Fibroblast of skin of back (primary cell): ENCODE measurements around the gene MCM9.
A peak's percentile ranks its signal among the peaks of the same experiment; 100 is the strongest.
"Not testable (repeated sequence)": the region's sequence is repeated elsewhere in the genome, so short reads cannot be mapped to it uniquely, and the experiment has no call there.

Experiments used
- DNase-seq: peaks from one replicate; pipeline ENCODE4 v3.0.0-alpha.2; 2013

The MCM9 gene

DNA sequence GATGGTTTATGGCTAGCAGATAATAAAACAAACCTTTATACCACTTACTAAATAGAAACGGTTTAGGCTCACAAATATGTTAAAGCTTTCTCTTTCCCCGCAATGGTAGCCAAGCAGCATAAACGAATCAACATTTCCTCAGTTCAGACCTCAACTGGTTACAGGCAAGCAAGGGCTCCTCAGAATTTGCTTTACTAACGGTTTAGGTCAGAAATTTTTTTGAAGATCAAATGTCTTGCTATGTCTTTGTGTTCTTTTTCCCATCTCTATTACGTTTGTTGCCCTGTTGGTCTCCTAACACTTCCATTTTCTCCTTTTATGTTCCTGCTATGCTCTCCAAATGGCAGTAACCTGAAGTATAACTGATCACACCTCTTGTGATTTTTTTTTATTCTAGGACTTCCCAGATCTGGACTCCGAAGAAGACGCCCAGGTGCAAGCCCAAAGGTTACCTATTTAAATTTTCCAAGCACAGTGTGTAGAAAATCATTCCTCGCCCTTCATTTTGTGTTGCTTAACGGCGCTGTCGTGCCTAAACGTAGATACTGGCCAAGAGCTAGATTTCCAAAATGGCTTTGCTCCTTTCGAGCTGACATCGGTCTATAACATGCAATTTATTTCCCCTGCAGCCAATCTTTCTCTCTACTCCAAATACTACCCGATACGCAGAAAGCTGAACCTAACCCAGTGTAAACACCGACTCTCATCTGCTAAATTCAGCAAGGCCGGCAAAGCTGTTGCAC lies 41.7 kb downstream of the MCM9 start:
- DNase-seq, result peak; percentile 59

DNA sequence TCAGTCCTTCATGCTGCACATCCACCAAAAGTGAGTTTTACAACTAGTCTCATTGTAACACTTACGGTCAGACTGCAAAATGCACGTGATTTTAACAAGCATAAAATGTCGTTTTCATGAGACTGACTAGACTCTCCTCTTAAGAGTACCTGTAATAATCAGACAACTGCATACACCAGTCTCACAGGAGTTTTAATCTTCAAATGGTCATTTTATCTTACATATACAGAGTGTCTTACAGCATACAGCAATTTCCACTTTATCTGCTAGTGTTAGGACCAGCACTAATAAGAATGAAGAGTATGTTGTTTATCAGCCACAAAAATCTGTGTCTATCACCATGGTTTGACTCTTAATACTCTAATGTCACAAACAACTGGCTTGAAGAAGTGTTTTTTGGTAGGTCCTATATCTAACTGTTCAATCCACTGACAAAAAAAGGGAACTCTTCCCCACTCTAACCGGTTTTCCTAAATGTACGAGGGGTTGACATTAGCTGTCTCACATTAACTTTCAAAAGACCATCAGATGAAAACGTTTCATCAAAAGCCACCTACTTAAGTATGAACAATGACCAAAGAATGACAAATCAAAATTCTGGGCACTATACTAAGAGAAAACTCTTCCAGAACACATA lies 42.5 kb downstream of the MCM9 start:
- DNase-seq, result peak; percentile 20

DNA sequence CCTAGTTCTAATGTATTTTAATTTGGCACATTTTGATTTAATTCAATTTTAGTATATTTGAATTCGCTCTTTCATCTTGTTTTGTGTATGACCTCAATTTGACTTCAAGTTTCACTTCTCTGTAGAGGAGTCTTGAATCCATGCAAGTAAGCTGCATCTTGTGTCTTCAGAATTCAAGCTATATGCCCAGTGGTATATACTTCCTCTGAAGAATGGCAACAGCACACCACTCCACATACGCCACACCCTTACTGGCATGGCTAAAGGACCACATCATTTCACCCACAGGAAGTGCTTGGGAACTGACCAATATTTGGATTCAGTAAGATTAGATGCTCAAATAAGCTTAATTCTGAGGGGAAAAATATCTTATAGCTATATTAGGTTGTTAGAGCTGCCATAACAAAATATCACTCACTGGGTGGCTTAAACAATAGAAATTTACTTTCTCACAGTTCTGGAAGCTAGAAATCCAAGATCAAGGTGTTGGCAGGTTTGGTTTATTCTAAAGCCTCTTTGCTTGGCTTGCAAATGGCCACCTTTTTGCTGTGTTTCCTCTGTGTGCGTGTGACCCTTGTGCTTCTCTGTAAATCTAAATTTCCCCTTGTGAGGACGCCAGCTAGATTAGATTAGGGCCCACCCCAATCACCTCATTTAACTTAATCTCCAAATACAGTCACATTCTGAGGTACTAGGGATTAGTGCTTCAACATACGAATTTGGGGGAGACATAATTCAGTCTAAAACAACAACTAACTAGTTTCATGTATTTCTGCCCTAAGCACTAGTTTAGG lies 43.8 kb downstream of the MCM9 start:
- peak; percentile 47 for DNase-seq

DNA sequence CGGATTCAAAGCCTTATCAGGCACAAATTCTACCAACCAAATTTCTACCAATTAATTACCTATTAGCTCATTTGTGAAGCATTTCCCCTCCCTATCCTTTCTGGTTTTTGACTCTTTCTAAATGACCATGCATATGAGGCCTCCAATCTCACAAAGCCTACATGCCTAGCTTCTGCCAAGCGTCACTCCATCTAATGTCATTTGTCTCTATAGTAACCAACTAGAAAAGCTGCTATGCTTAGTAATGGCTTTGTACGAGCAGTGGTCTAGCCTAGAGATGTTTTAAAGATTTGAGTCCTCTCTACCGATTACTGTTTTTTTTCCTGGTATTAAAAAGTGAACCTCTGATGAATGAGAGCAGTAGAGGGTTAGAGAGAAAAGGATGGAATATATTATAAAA lies 45.8 kb downstream of the MCM9 start:
- DNase-seq, result no peak

DNA sequence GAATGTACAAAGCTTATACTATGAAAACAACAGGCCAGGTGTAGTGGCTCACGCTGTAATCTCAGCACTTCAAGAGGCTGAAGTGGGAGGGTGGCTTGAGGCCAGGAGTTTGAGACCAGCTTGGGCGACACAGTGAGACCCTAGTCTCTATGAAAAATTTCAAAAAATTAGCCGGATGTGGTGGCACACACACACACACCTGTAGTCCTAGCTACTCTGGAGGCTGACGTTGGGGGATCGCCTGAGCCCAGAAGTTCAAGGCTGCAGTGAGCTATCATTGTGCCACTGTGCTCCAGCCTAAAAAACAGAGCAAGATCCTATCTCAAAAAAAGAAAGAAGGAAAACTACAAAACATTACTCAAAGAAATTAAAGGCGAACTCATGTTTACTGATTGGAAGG lies 48.3 kb downstream of the MCM9 start:
- DNase-seq, result no peak

DNA sequence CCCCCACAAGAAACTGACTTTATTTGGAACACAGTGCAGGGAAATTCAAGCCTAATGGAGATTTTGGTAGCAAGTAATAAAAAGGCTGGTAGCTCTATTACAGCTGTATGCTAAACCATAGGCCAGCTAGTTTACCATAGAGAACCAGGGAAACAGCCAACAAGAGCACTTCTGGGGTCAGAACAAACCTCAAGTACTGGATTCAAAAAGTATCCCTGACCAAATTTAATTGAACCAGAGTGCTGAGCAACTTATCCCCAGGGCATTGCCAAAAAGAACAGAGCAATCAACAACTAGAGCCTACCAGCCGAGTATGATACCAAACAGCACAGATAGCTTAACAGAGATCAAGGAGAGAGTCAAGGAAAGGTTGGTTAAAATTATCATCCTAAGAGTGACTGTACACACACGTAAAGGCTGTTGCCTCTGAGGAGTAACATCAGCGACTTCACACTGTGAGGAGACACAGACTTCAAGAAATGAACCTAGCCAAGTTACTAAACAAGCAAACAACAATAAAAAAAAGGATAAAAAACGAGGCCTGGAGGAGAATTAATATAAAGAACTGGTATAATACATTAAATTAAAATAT lies 52.5 kb downstream of the MCM9 start:
- DNase-seq, result no peak

DNA sequence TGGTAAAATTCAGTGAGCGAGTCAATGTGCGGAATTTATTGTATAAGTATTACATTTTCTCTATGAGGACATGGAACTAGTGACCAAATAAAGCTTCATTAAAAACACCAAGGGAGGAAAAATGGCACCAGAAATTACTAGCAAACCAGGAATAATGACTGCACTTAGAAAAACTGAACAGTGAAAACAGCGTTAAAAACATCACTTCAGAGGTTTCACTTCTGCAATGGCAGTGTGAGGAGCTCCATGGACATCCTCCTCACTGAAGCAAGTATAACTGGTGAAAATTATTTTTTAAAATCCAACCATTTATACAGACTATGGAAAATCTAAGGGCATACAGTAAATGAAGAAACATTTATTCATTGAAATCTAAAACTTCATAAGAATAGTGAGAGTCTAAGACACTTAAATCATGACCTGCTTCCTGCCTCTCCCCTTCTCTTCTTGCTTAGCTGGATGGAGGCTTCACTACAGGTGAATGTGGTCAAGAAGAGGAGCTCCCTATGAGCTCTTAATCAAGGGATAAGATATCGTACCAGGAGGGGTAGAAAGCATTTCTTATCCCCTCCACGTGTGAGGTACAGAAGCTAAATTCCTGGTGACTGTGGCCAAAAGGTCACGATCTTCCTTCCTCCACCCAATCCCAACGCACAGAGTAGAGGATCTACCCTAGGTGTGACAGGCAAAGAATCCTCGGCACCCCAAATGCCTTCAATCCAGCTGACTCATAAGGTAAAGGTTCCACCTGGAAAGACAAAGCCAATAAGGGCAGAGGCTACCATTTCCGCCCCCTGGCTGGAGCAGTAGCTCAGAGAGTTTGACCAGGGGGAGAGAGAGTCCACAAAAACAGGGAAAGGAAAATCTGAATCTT lies 53.3 kb downstream of the MCM9 start:
- no peak for DNase-seq

DNA sequence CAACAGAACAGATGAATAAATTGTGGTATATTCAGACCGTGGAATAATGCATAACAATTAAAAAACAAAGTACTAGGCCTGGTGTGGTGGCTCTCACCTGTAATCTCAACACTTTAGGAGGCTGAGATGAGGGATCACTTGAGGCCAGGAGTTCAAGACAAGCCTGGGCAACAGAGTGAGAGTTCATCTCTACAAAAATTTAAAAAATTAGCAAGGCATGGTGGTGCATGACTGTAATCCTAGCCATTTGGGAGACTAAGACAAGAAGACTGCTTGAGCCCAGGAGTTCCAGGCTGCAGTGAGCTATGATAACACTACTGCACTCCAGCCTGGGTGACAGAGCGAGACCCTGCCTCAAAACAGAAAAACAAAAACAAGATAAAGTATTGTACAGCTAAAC lies 57.2 kb downstream of the MCM9 start:
- DNase-seq, result no peak

DNA sequence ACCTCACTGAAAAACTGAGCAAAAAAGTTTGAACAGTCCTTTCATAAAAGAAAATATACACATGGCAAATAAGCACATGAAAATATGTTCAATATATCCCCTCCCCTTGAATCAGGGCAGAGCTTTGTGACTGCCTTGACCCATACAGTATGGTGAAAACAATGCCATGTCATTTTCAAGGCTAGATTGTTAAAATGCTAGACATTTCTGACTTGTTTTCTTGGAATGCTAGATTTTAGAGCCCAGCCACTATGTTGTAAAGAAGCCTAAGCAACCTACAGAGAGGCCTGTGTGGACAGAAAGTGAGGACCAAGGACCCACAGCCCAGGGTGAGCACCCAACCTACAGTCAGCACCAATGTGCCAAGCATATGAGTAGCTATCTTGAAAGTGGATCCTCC lies 58.1 kb downstream of the MCM9 start:
- peak; percentile 90 for DNase-seq

DNA sequence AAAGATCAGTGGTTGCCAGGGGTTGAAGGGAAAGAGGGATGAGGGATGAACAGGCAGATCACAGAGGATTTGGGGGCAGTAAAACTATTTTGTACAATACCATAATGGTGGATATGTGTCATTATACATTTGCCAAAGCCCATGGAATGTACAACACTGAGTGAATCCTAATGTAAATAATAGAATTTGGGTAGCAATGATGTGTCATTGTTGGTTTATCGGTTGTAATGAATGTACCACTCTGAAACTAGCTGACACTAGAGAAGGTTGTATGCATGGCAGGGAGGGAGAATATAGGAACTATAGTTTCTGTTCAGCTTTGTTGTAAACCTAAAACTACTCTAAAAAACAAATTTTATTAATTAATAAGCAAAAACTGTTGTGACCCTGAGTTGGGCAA lies 58.8 kb downstream of the MCM9 start:
- peak; percentile 88 for DNase-seq

DNA sequence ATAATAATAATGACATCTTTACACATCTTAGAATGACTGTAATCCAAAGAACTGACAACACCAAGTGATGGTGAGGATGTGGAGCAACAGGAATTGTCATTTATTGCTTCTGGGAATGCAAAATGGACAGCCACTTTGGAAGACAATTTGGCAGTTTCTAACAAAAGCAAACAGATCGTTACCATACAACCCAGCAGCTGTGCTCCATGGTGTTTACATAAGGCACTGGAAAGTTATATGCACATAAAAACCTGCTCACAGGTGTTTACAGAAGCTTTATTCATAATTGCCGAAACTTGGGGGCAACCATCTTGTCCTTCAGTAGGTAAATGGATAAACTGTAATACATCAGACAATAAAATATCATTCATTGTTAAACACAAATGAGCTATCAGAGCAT lies 59.3 kb downstream of the MCM9 start:
- no peak for DNase-seq

DNA sequence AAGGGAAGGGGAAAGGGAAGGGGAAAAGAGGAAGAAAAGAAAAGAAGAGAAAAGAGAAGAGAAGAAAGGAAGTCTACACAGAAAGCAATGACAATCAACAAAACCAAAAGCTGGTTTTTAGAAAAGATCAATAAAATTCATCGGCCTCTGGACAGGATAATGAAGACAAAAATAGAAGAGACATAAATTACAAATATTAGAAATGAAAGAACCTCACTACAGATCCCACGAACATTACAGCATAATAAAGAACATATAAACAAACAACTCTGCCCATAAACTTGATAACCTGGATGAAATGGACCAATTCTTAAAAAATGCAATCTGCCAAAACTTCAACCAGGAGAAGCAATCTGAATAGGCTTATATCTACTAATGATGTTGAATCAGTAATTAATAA lies 61.7 kb downstream of the MCM9 start:
- DNase-seq, result no peak

DNA sequence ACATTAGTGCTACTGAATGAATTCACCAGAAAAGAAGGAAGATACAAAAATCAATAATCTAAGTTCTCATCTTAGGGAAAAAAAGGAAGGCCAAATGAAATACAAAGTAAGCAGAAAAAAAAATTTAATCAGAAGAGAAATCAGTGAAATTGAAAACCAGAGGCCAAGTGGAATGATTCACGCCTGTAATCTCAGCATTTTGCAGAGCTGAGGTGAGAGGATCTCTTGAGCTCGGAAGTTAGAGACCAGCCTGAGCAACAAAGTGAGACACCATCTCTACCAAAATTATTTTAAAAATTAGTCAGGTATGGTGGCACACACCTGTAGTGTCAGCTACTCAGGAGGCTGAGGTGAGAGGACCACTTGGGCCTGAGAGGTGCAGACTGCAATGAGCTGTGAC lies 62.2 kb downstream of the MCM9 start:
- DNase-seq, result no peak

DNA sequence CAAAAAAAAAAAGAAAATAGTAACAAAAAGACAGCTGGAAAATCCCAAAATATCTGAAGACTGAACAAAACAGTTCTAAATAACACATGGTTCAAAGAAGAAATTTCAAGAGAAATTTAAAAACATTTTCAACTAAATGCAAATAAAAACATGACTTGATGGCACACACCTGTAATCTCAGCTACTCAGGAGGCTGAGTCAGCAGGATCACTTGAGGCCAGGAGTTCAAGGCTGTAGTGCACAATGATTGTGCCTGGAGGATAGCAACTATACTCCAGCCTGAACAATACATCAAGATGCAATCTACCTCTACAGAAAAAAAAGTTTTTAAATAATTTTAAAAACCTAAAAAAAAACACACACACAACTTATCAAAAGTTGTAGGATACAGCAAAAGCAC lies 62.6 kb downstream of the MCM9 start:
- DNase-seq, result no peak

DNA sequence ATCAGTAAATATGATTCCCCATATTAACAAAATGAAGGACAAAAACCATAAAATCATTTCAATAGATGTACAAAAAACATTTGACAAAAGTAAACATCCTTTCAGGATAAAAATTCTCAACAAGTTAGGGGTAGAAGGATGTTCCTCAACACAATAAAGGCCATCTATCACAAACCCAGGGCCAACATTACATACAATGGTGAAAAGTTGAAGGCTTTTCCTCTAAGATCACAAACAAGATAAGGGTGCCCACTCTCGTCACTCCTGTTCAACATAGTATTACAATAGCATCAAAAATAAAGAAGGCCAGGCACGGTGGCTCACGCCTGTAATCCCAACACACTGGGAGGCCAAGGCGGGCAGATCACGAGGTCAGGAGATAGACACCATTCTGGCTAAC lies 63.6 kb downstream of the MCM9 start:
- DNase-seq, result no peak

DNA sequence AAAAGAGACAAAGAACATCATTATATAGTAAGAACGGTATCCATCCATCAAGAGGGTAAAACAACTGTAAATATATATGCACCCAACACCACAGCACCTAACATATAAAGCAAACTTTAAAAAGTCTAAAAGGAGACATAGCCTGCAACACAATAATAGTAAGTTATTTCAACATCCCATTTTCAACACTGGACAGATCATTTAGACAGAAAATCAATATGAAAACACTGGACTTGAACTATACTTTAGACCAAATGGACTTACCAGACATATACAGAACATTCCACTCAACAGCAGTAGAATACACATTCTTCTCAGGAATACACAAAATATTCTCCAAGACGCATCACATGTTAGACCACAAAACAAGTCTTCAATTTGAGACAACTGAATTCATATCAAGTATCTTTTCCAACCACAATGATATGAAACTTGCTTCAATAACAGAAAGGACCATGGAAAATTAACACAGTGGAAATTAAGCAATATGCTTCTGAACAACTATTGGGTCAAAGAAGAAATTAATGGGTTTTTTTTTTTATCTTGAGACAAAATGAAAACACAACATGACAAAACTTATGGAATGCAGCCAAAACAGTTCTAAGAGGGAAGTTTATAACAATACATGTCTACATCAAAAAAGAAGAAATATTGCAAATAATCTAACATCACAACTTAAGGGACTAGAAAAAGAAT lies 64.9 kb downstream of the MCM9 start:
- peak; percentile 17 for DNase-seq

DNA sequence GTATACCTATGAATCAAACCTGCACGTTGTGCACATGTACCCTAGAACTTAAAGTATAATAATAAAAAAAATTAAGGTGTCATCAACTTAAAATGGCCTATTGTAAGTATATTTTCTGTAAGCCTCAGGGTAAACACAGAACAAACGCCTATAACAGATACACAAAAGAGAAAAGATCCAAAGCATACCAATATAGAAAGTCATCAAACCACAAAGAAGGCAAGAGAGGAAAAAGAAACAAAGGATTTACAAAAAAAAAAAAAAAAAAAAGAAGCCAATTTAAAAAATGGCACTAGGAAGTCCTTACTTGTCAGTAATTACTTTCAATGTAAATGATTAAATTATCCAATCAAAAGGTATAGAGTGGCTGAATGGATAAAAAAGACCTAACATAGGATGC lies 65.6 kb downstream of the MCM9 start:
- DNase-seq, result peak; percentile 69

DNA sequence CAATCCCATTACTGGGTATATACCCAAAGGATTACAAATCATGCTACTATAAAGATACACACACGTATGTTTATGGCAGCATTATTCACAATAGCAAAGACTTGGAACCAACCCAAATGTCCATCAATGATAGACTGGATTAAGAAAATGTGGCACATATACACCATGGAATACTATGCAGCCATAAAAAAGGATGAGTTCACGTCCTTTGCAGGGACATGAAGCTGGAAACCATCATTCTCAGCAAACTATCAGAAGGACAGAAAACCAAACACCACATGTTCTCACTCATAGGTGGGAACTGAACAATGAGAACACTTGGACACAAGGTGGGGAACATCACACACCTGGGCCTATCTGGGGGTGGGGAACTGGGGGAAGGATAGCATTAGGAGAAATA lies 66.1 kb downstream of the MCM9 start:
- DNase-seq, result not testable (repeated sequence)

DNA sequence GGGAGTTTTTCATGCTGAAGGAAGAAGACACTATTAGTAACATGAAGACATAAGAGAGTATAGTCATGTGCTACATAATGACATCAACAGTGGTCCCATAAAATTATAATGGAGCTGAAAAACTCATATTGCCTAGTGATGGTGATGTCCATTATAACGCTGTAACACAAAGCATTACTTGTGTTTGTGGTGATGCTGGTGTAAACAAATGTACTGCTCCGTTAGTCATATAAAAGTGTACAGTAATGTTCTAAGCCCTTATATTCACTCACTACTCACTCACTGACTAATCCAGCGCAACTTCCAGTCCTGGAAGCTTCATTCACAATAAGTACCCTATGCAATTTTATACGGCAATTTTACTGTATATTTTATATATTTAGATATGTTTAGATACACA lies 67.8 kb downstream of the MCM9 start:
- DNase-seq, result no peak

DNA sequence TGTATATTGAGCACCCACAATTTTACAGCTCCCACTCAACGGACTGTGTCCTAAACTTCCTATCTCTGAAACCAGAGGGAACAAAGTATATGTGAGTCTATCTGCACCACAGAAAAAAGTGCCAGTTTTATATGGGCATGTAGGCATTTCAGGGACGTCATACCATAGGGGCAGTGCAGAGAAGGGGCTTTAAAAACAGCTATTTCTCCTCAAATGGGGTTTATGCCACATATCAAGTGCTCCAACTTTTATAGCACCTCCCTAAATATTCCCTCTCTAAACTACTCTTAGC lies 69.9 kb downstream of the MCM9 start:
- DNase-seq, result no peak

DNA sequence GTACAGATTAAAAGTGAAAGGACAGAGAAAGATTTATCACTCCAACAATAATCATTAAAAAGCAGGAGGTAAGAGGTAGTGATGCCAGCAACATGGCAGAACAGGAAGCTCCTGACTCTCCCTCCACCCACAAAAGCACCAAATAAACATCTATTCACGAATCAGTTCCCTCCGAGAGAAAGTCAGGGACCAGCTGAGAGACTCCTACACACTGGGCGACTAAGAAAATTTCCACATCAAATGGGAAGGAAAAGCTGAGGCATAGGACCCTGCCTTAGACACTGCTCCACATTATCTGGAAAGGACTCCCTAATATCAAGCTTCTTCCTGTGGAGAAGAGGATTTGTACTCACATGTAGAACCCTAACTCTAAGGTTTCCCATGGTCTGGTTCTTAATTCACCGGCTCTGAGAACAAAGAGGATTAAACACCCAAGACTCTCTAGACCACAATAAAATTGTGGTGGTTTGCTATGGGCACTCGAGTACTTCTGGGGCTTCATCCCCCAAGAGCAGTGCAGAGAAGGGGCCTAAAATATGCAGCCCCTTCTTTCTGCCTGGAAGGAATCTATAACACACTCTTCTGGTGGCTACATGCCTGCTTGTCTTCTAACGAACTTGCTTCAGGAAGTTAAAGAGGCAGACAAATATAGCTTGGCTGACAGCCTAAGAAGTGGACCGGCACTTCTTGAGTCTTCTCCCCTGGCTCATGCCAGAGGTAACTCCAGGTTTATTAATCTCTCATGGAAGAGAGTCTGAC lies 70.4 kb downstream of the MCM9 start:
- no peak for DNase-seq
